ENCODE results near the gene STXBP6.

DNA sequence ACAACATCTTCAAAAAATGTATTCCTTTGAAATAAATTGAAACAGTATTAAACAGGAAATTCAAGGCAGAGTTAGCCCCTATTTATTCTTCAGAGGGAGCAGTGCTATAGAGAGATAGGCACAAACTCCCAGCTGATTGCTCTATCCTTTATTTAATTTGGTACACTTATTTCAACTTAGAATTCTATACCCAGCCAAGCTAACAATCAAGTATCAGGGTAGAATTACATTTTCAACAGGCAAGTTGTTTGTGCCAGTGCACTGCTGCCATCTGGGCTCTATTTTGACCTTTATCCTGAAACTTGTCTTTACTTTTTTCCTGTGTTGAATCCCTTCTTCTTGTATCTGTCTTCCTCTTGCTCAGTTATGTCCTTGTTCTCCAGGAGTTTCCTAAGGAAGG is 159.2 kb downstream of the STXBP6 start:
- TF ChIP-seq POLR2AphosphoS5 (IDR thresholded peaks at IDR 0.05; ENCODE audit: low read depth, low read length) (no peak), SIN3A (IDR thresholded peaks at IDR 0.05; ENCODE audit: borderline replicate concordance, insufficient read depth, low read length) (no peak), TAF1 (IDR thresholded peaks at IDR 0.05; ENCODE audit: borderline replicate concordance, insufficient read depth, low read length) (no peak), REST (IDR thresholded peaks at IDR 0.05; ENCODE audit: insufficient read depth in 1 of 2, low read depth in 2 of 2, low read length in 2 of 2) (no peak)
